GM12872 (cell line): Measurements from ENCODE around the gene ATP5PD.

ENCODE experiments used
- TF ChIP-seq, protein P1 (sequence below): IDR thresholded peaks from 3 replicates; pipeline ENCODE4 v1.5.1; 2011; ENCODE audit warnings: low read depth, mild to moderate bottlenecking, low read length, moderate library complexity; ENCODE audit not compliant: insufficient read depth

Gene ATP5PD

DNA sequence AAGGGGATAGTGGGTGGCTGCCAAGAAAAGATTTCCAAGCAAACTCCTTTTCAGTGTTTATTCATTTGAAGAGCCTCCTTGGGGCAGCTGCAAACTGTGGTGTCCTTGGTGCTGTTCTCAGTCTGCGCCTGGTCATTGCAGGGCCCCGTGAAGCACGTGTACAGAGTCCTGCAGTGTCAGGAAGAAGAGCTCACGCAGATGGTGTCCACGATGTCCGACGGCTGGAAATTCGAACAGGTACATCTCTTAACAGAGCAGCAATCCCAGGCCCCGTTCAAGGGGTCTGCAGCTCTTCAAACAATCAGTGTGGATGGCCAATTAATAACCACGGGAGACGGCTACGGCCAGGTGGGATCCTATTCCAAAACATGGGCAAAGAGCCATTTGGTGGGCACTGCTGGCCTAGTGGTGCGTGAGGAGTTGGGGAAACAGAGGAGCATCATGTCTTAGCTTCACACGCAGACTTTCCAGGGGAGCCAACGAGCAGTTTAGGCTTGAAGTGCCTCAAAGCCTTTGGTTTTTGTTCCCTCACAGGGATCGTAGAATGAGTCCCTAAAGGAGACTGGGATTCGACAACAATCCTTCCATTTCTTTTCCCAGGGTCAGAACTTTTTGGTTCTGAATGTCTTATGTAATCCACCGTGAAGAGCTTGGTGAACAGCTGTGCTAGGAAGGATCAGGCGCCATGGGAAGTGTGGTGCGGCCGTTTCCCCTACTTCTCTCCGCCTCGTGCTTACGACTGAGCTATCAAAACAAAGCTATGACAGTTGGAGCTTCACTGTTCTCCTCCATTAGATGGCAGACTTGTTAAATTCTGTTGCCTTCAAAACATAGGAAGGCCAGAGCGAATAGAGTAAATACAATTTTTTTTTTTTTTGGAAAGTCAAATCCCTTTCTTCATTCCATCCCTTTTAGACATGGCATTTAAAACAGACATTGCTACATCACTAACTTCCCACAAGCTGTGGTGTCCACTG, 12.9 kb upstream of the ATP5PD start:
- TF ChIP-seq, protein P1, sequence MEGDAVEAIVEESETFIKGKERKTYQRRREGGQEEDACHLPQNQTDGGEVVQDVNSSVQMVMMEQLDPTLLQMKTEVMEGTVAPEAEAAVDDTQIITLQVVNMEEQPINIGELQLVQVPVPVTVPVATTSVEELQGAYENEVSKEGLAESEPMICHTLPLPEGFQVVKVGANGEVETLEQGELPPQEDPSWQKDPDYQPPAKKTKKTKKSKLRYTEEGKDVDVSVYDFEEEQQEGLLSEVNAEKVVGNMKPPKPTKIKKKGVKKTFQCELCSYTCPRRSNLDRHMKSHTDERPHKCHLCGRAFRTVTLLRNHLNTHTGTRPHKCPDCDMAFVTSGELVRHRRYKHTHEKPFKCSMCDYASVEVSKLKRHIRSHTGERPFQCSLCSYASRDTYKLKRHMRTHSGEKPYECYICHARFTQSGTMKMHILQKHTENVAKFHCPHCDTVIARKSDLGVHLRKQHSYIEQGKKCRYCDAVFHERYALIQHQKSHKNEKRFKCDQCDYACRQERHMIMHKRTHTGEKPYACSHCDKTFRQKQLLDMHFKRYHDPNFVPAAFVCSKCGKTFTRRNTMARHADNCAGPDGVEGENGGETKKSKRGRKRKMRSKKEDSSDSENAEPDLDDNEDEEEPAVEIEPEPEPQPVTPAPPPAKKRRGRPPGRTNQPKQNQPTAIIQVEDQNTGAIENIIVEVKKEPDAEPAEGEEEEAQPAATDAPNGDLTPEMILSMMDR, result 0 out of 3 replicates have a peak, but pooled peaks have one; percentile 11

DNA sequence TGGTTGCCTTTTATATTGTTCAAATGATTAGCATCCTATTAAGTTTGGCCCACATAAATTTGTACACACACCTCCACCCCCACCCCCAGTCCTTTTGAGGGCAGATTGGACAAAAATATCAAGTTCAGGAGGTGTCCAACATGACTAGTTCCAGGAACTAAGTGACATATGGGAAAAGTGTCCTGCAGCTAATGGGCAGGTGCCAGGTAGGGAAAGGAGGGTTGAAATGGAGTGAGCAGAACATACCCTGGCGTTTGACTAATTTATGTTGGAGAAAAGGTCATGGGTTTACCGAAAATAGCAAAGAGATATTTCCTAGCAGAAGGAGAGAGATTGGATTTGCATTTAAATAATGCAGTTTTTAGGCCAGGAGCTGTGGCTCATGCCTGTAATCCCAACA, 5.2 kb upstream of the ATP5PD start:
- TF ChIP-seq, protein P1, result no peak

DNA sequence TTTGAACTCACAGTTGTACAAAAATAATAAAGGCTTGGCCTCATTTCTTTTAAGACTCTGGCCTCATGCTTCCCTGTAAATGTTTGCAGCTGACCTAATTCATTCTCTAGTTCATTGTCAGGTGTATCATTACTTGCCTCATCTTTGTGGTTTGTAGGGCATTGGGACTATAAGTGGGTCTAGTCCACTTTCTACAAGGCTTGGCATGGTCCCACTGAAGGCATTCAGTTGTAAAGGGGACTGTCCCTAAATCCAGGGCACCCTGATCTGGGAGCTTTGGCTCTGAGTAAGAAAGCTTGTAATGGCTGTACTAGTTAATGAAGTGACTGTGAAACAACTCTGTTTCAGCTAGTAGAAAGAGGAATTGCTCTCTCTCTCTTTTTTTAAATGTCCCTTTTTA, 2.9 kb upstream of the ATP5PD start:
- TF ChIP-seq, protein P1, result no peak

DNA sequence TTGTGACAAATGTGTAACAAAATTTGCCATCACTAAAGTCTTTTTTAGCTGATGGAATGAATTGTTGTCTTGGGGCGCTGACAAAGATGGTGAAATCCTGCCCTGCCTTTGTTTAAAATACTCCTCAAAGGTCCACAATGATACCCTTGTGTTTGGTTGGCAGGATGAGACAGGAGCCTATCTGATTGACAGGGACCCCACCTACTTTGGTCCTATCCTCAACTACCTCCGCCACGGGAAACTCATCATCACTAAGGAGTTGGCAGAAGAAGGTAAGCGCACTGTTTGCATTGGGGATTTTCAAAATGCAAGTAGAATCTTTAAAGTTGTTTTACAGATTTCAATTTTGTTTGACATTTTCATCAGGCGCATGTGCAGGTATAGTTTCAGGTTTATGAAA, 2.3 kb upstream of the ATP5PD start:
- TF ChIP-seq, protein P1, result no peak

DNA sequence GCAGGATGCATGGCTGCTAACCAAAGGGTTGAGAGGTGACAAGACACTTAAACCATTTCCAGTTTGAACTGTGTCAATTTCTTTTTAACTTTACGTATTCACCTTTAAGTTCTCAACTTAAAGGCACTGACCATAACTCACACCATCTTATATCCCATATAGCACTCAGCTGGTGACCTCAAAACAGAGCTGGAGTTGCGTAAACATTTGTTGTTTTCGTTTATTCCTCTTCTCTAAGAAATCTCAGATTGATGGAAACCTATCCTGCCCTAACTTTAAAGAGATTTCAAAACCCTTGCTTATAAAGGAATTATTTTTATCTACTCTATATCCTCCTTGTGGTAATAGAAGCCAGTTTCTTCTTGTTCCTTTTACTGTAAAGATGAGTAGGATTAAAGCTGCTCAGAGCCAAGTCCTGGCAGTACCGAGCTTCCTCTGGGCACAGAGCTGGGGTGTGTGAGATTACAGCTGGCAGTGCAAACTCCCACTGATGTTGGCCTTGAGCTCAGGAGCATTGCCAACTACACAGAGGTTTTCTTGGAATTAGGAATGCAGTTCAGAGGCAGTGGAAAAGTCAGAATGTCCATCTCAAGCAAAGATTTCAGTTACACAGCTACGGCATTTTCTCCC, 1.6 kb upstream of the ATP5PD start:
- TF ChIP-seq, protein P1, result no peak

DNA sequence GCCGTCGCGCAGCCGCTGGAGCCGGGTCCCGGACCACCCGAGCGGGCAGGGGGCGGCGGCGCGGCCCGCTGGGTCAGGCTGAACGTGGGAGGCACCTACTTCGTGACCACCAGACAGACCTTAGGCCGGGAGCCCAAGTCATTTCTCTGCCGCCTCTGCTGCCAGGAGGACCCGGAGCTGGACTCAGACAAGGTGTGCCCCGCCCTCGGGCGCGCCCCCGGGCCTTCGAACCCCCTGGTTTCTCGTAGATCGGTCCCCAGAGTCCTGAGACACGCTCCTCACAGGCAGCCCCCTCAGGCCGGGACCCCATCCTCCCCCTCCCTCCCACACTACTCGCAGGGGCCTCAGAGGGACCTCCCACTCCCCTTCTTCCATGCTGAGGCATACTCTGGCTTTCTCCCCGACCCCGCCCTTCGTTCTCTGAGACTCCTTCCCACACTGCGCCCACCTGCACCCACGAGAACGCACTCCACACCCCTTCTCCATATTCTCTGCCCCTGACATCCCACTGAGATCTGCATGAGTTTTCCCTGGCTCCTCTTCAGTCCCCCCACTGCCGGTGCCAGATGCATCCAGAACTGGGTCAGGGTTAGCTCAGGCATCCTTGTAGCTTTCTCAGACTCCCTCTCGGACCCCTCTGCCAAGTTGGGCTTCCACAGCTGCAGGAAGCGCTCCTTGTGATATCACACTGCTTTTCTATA, 779 bp upstream of the ATP5PD start:
- TF ChIP-seq, protein P1, result no peak

DNA sequence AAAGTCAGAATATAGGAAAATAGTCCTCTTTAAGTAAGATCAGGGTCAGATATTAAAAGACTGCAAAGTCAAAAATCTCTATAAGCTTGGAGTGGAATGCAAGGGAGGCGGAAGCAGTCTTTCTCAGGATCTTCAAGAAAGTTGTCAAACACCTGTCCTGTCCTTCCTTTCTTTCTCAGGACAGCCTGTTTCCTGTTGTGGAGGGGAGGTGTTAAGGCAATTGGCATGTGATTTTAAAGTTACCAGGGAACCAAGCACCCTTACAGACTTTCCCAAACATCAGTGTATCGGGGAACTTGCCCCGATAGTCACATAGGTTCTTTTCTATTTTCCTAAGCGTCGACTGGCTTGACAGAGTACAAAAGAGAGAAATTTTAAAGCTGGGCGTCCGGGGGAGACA, 2.1 kb downstream of the ATP5PD start:
- TF ChIP-seq, protein P1, result no peak
